Measurements from ENCODE around the gene NT5DC4.

DNA sequence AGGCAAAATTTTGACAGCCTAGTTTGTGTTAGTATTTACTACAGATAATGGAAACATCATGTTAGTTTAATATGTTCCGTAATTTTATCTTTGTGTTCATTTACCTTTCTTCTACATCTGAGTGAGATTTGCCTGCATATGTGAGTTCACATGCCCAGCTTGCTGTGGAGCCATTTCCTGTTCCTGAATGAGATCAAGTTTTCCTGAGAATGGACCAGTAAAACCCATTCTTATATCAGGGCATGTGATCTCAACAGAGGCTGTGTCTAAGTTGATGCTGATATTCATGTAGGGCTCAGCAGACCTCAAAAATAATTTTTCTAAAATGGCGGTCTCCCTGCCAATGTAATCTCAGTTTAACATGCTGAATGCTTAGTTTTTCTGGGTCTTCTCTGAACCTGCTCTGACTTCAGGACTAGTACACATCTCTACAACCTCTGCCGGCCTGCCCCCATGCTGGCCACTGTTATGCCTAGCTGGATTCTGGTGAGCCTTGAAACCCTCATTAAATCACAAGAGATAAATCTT, 62.4 kb downstream of the NT5DC4 start:
- no peak for TF ChIP-seq POLR2A (IDR thresholded peaks at IDR 0.05)
- TF ChIP-seq, protein P1, sequence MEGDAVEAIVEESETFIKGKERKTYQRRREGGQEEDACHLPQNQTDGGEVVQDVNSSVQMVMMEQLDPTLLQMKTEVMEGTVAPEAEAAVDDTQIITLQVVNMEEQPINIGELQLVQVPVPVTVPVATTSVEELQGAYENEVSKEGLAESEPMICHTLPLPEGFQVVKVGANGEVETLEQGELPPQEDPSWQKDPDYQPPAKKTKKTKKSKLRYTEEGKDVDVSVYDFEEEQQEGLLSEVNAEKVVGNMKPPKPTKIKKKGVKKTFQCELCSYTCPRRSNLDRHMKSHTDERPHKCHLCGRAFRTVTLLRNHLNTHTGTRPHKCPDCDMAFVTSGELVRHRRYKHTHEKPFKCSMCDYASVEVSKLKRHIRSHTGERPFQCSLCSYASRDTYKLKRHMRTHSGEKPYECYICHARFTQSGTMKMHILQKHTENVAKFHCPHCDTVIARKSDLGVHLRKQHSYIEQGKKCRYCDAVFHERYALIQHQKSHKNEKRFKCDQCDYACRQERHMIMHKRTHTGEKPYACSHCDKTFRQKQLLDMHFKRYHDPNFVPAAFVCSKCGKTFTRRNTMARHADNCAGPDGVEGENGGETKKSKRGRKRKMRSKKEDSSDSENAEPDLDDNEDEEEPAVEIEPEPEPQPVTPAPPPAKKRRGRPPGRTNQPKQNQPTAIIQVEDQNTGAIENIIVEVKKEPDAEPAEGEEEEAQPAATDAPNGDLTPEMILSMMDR (IDR thresholded peaks at IDR 0.05): no peak

All from gastroesophageal sphincter (tissue), 3 donors.